Stimulated activated CD4-positive, alpha-beta T cell treated with anti-CD3 and anti-CD28 coated beads, Interleukin-4, amount 100 ng/mL, for 48 hours (primary cell): ENCODE results near the gene THUMPD3.

Source experiments
- DNase-seq, 2 donors: peaks; one replicate each; pipeline ENCODE4 v3.0.0-alpha.2; 2020; ENCODE audit warnings: low read depth in 2 of 2

THUMPD3 gene

GRCh38 chr3:9352917-9353752 lies 9.7 kb upstream of the THUMPD3 start:
- DNase-seq, result peak; percentile 31 to 32

- no peak for DNase-seq
These were observed 1.0 kb upstream of the THUMPD3 start for GRCh38 chr3:9361691-9362388.

- DNase-seq, result no peak
These were observed 6.7 kb downstream of the THUMPD3 start for GRCh38 chr3:9369508-9369907.

GRCh38 chr3:9373465-9373864 lies 10.6 kb downstream of the THUMPD3 start:
- DNase-seq, result no peak

- DNase-seq, result no peak
These were observed 15.1 kb downstream of the THUMPD3 start for GRCh38 chr3:9377981-9378380.

- no peak for DNase-seq
These were observed 16.5 kb downstream of the THUMPD3 start for GRCh38 chr3:9379327-9379726.

GRCh38 chr3:9380014-9380413 lies 17.2 kb downstream of the THUMPD3 start:
- no peak for DNase-seq

- DNase-seq, result no peak
These were observed 21.4 kb downstream of the THUMPD3 start for GRCh38 chr3:9384141-9384828.

GRCh38 chr3:9385187-9386077 lies 22.6 kb downstream of the THUMPD3 start:
- DNase-seq, result no peak

GRCh38 chr3:9386078-9386459 lies 23.2 kb downstream of the THUMPD3 start:
- no peak for DNase-seq

GRCh38 chr3:9386501-9387321 lies 23.9 kb downstream of the THUMPD3 start:
- no peak for DNase-seq

GRCh38 chr3:9387322-9387655 lies 24.4 kb downstream of the THUMPD3 start:
- no peak for DNase-seq

- no peak for DNase-seq
These were observed 25.3 kb downstream of the THUMPD3 start for GRCh38 chr3:9388142-9388541.

GRCh38 chr3:9388562-9389272 lies 25.9 kb downstream of the THUMPD3 start:
- no peak for DNase-seq

GRCh38 chr3:9390265-9390888 lies 27.5 kb downstream of the THUMPD3 start:
- DNase-seq, result no peak

- DNase-seq, result no peak
These were observed 29.2 kb downstream of the THUMPD3 start for GRCh38 chr3:9392041-9392440.

- no peak for DNase-seq
These were observed 32.9 kb downstream of the THUMPD3 start for GRCh38 chr3:9395570-9396300.

- peak; percentile 73 to 83 for DNase-seq
These were observed 33.4 kb downstream of the THUMPD3 start for GRCh38 chr3:9396301-9396631.
